WERI-Rb-1 (cell line): Measurements from ENCODE around the gene PA2G4.

Experiments
- DNase-seq: peaks from one replicate; pipeline ENCODE4 v3.0.0-alpha.2; 2020
- H3K27ac ChIP-seq: fragments of 250-450 bp; sonication (Bioruptor Pico); 2 replicates; pipeline ENCODE4 v1.5.1; 2020; ENCODE audit warnings: mild to moderate bottlenecking, moderate library complexity
- H3K27me3 ChIP-seq: fragments of 250-450 bp; sonication (Bioruptor Pico); 2 replicates; pipeline ENCODE4 v1.5.1; 2021; ENCODE audit warnings: mild to moderate bottlenecking, low read depth, moderate library complexity; ENCODE audit not compliant: insufficient read depth, severe bottlenecking
- H3K36me3 ChIP-seq: fragments of 250-450 bp; sonication (Bioruptor Pico); 2 replicates; pipeline ENCODE4 v1.5.1; 2020; ENCODE audit warnings: mild to moderate bottlenecking, moderate library complexity
- H3K4me3 ChIP-seq: 2 replicates; pipeline ENCODE4 v1.5.1; 2011; ENCODE audit warnings: low read depth, mild to moderate bottlenecking, control low read depth, low read length
- H3K9me3 ChIP-seq: fragments of 250-450 bp; sonication (Bioruptor Pico); 2 replicates; pipeline ENCODE4 v1.5.1; 2021; ENCODE audit warnings: mild to moderate bottlenecking, moderate library complexity; ENCODE audit not compliant: severe bottlenecking
- TF ChIP-seq, protein P1 (sequence below): IDR thresholded peaks from 2 replicates; pipeline ENCODE4 v1.5.1; 2011; ENCODE audit warnings: low read depth, mild to moderate bottlenecking, control low read depth, inconsistent platforms, low read length

PA2G4 gene

DNA sequence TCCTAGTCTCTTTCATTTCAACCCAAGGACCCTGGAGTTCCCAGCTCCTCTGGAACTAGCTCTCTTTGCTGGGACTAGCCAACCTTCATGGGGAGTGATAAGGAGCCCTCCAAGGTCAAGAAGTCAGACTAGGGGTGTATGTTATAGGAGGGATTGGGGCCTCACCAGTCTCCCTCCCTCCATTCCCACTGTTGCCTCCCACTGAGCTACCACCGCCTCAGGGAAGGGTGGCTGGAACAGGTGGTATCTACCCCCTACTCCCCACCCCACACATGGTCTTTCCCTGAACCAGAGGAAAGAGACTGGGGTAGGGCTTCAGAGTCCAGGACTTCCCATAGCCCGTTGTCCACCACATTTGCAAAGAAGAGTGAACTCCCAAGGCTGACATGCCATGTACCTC, 22.0 kb upstream of the PA2G4 start:
- no peaks in the 10 kb centered on the region for H3K36me3 ChIP-seq
- no peak overlapping the region for H3K27ac ChIP-seq
- no peaks in the 10 kb centered on the region for H3K27me3 ChIP-seq
- no peak for DNase-seq
- H3K9me3 ChIP-seq, result no peaks in the 10 kb centered on the region
- TF ChIP-seq, protein P1, sequence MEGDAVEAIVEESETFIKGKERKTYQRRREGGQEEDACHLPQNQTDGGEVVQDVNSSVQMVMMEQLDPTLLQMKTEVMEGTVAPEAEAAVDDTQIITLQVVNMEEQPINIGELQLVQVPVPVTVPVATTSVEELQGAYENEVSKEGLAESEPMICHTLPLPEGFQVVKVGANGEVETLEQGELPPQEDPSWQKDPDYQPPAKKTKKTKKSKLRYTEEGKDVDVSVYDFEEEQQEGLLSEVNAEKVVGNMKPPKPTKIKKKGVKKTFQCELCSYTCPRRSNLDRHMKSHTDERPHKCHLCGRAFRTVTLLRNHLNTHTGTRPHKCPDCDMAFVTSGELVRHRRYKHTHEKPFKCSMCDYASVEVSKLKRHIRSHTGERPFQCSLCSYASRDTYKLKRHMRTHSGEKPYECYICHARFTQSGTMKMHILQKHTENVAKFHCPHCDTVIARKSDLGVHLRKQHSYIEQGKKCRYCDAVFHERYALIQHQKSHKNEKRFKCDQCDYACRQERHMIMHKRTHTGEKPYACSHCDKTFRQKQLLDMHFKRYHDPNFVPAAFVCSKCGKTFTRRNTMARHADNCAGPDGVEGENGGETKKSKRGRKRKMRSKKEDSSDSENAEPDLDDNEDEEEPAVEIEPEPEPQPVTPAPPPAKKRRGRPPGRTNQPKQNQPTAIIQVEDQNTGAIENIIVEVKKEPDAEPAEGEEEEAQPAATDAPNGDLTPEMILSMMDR, result no peak
- H3K4me3 ChIP-seq, result no peak overlapping the region

DNA sequence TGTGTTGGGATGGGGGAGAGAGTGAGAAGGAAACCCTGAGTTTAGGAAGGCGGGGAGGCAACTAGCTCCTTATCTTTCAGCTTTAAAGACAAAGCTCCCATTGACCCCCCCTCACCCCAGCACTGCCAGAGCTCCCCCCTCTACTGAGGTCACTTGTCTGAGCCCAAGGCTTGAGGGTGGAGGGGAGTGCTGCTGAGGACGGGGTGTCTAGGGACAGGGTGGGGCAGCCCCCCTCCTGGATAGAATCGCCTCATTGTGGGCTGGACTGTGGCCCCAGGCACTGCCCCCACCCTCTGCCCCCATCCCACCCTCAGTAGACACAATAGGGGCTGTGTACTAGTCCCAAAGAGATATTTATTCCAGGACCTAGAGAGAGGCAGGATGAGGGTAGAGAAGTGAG, 21.4 kb upstream of the PA2G4 start:
- Histone ChIP-seq H3K27me3 (no peaks in the 10 kb centered on the region), H3K4me3 (no peak overlapping the region), H3K36me3 (no peaks in the 10 kb centered on the region), H3K9me3 (no peaks in the 10 kb centered on the region), H3K27ac (no peak overlapping the region)
- DNase-seq, result no peak
- TF ChIP-seq, protein P1, result no peak

DNA sequence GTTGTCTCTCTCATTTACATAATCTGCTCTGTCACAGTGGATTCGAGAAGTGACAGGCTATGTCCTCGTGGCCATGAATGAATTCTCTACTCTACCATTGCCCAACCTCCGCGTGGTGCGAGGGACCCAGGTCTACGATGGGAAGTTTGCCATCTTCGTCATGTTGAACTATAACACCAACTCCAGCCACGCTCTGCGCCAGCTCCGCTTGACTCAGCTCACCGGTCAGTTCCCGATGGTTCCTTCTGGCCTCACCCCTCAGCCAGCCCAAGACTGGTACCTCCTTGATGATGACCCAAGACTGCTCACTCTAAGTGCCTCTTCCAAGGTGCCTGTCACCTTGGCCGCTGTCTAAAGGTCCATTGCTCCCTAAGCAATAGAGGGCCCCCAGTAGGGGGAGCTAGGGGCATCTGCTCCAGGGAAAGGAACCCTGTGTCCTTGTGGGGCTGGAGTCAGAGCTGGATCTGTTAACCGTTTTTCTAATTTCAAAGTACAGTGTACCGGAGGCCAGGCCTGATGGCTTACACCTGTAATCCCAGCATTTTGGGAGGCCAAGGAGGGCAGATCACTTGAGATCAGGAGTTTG, 19.3 kb upstream of the PA2G4 start:
- H3K36me3 ChIP-seq, result no peaks in the 10 kb centered on the region

DNA sequence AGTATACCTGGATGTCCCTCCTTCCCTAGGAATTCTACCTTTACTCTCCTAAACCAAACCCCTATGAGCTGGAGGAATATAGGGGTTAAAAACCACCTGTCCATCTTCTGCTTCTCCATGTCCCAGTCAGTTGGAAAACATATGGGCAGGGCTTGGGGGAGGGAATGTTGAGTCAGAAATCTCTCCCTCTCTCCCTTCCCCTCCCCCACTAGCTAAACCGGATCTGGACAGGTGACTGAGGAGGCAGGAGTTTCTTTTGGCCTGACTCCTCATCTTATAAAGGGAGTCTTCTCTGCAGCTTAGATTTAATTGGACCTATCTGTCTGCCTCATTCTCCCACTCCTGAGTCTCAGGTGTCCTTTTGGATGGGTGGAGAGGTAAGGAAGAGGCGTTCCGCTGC, 18.3 kb upstream of the PA2G4 start:
- peak; percentile 42 for DNase-seq

More for the DNA sequence above, 19.3 kb upstream of the PA2G4 start:
- TF ChIP-seq, protein P1, result peak; percentile 67
- DNase-seq, result peak; percentile 60
- no peaks in the 10 kb centered on the region for H3K9me3 ChIP-seq
- H3K27me3 ChIP-seq, result no peaks in the 10 kb centered on the region
- H3K4me3 ChIP-seq, result no peak overlapping the region
- H3K27ac ChIP-seq, result no peak overlapping the region

DNA sequence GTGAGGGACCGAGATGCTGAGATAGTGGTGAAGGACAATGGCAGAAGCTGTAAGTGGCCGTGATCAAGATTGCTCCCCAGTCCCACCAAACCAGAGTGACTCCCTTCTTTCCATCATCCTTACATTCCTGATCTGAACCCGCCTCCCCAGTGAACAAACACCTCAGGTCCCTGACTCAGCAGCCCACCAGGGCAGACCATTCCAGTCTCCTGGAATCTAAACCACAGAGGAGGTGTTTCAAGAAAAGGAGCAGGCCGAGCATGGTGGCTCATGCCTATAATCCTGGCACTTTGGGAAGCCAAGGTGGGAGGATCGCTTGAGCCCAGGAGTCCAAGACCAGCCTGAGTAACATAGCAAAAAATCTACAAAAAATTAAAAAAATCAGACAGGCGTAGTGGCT, 17.8 kb upstream of the PA2G4 start:
- Histone ChIP-seq H3K27me3 (no peaks in the 10 kb centered on the region), H3K27ac (no peak overlapping the region), H3K4me3 (no peak overlapping the region), H3K36me3 (no peaks in the 10 kb centered on the region), H3K9me3 (no peaks in the 10 kb centered on the region)
- TF ChIP-seq, protein P1, result no peak
- DNase-seq, result no peak

More for the DNA sequence above, 18.3 kb upstream of the PA2G4 start:
- H3K4me3 ChIP-seq, result no peak overlapping the region
- TF ChIP-seq, protein P1, result no peak
- H3K36me3 ChIP-seq, result no peaks in the 10 kb centered on the region
- no peaks in the 10 kb centered on the region for H3K27me3 ChIP-seq
- H3K9me3 ChIP-seq, result no peaks in the 10 kb centered on the region
- no peak overlapping the region for H3K27ac ChIP-seq

DNA sequence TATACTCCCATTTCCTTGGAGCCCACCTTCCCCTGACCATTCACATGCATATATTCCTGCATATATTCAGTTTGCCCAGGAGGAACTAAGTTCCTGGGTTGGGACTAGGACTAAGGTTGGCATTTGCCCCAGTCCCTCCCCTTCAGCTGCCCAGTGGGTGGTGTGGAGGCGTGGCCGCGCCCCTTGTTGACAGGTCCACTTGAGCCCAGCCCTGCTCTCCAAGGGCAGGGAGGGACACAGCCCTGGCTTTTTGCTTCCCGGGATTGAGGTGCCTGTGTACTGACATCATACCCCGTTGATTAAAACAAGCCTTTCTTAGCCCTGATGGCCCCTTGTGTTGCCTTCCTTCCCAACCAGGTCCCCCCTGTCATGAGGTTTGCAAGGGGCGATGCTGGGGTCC, 17.1 kb upstream of the PA2G4 start:
- TF ChIP-seq, protein P1, result no peak
- Histone ChIP-seq H3K27me3 (no peaks in the 10 kb centered on the region), H3K9me3 (no peaks in the 10 kb centered on the region), H3K27ac (no peak overlapping the region), H3K4me3 (no peak overlapping the region), H3K36me3 (no peaks in the 10 kb centered on the region)
- no peak for DNase-seq
